ENCODE results near the gene CREB3L2.

- TF ChIP-seq CTCF (IDR thresholded peaks at IDR 0.05) (no peak), EP300 (IDR thresholded peaks at IDR 0.05) (no peak), POLR2AphosphoS5 (IDR thresholded peaks at IDR 0.05) (no peak)
These were observed 45.3 kb downstream of the CREB3L2 start for GRCh38 chr7:137956591-137956990.
